ENCODE data around the gene CRLF2. TPM values are rescaled to one million over a fixed set of nuclear protein-coding genes. Genes with fewer than 3 reads are reported as not detected.
"Not testable (repeated sequence)": the region's sequence is repeated elsewhere in the genome, so short reads cannot be mapped to it uniquely, and the experiment has no call there.

CRLF2 gene
- total RNA-seq, 2 donors from 2014 or later = not detected

GRCh38 chrX:1205681-1206611 is 6.5 kb downstream of the CRLF2 start:
- 3% methylated on average over 33 of the region's 33 CpGs for WGBS

GRCh38 chrX:1202251-1202650 is 10.2 kb downstream of the CRLF2 start:
- no peak for DNase-seq (ENCODE audit: low spot score)
- H3K4me3 ChIP-seq = no peak overlapping the region
- H3K27me3 ChIP-seq (replicated peaks; ENCODE audit: insufficient read depth) = no peaks in the 10 kb centered on the region
- no peaks in the 10 kb centered on the region for H3K36me3 ChIP-seq
- intact Hi-C loops (cut with DNase I) = no loop called here
- 88% methylated on average over 21 of the region's 21 CpGs for WGBS
- H3K4me1 ChIP-seq (replicated peaks) = no peaks in the 10 kb centered on the region
- H3K27ac ChIP-seq = no peak overlapping the region
- TF ChIP-seq POLR2A (IDR thresholded peaks at IDR 0.05) (no peak), CTCF (IDR thresholded peaks at IDR 0.05) (no peak), POLR2AphosphoS5 (IDR thresholded peaks at IDR 0.05) (no peak)
- H3K9me3 ChIP-seq = no peaks in the 10 kb centered on the region

More at GRCh38 chrX:1205681-1206611, 6.5 kb downstream of the CRLF2 start:
- Histone ChIP-seq H3K9me3 (no peaks in the 10 kb centered on the region), H3K27me3 (replicated peaks; ENCODE audit: insufficient read depth) (no peaks in the 10 kb centered on the region), H3K4me3 (peak overlapping the region in 1 of 2 donors; percentile 10), H3K36me3 (no peaks in the 10 kb centered on the region), H3K4me1 (replicated peaks) (no peaks in the 10 kb centered on the region), H3K27ac (no peak overlapping the region)
- TF ChIP-seq POLR2AphosphoS5 (IDR thresholded peaks at IDR 0.05) (peak; percentile 50), POLR2A (IDR thresholded peaks at IDR 0.05) (no peak)
- intact Hi-C loops (cut with DNase I) = no loop called here
- DNase-seq (ENCODE audit: low spot score) = no peak

- Histone ChIP-seq H3K27ac (no peak overlapping the region), H3K4me1 (replicated peaks) (no peaks in the 10 kb centered on the region), H3K9me3 (no peaks in the 10 kb centered on the region), H3K36me3 (no peaks in the 10 kb centered on the region), H3K4me3 (no peak overlapping the region), H3K27me3 (replicated peaks; ENCODE audit: insufficient read depth) (no peaks in the 10 kb centered on the region)
- WGBS = 83% methylated on average over 10 of the region's 10 CpGs
- no peak for DNase-seq (ENCODE audit: low spot score)
- TF ChIP-seq CTCF (IDR thresholded peaks at IDR 0.05) = no peak
- TF ChIP-seq POLR2AphosphoS5 (IDR thresholded peaks at IDR 0.05) = no peak
- no peak for TF ChIP-seq POLR2A (IDR thresholded peaks at IDR 0.05)
- intact Hi-C loops (cut with DNase I) = no loop called here
These were observed 16.0 kb downstream of the CRLF2 start for GRCh38 chrX:1196436-1196835.

GRCh38 chrX:1192196-1192595 is 20.3 kb downstream of the CRLF2 start:
- 85% methylated on average over 8 of the region's 8 CpGs for WGBS
- H3K27ac ChIP-seq = not testable (repeated sequence)

GRCh38 chrX:1190596-1191145 is 21.8 kb downstream of the CRLF2 start:
- intact Hi-C loops (cut with DNase I) = no loop called here
- Histone ChIP-seq H3K4me1 (replicated peaks) (no peaks in the 10 kb centered on the region), H3K27me3 (replicated peaks; ENCODE audit: insufficient read depth) (no peaks in the 10 kb centered on the region), H3K27ac (no peak overlapping the region), H3K36me3 (no peaks in the 10 kb centered on the region), H3K4me3 (no peak overlapping the region), H3K9me3 (no peaks in the 10 kb centered on the region)
- DNase-seq (ENCODE audit: low spot score) = no peak
- WGBS = 84% methylated on average over 18 of the region's 18 CpGs
- no peak for TF ChIP-seq POLR2AphosphoS5 (IDR thresholded peaks at IDR 0.05)

More at GRCh38 chrX:1192196-1192595, 20.3 kb downstream of the CRLF2 start:
- H3K9me3 ChIP-seq; H3K4me1 ChIP-seq (replicated peaks); DNase-seq (ENCODE audit: low spot score); H3K4me3 ChIP-seq; intact Hi-C loops (cut with DNase I); H3K36me3 ChIP-seq; H3K27me3 ChIP-seq (replicated peaks; ENCODE audit: insufficient read depth): not testable (repeated sequence)

GRCh38 chrX:1185561-1185960 is 26.9 kb downstream of the CRLF2 start:
- TF ChIP-seq CTCF (IDR thresholded peaks at IDR 0.05) = no peak
- no peak for TF ChIP-seq POLR2A (IDR thresholded peaks at IDR 0.05)
- no peak for TF ChIP-seq POLR2AphosphoS5 (IDR thresholded peaks at IDR 0.05)
- whole genome bisulfite sequencing = 63% methylated on average over 10 of the region's 10 CpGs
- no peak overlapping the region for H3K27ac ChIP-seq
- no peaks in the 10 kb centered on the region for H3K4me1 ChIP-seq (replicated peaks)
- no peaks in the 10 kb centered on the region for H3K36me3 ChIP-seq
- no peaks in the 10 kb centered on the region for H3K9me3 ChIP-seq
- H3K4me3 ChIP-seq = no peak overlapping the region
- no peaks in the 10 kb centered on the region for H3K27me3 ChIP-seq (replicated peaks; ENCODE audit: insufficient read depth)
- no peak for DNase-seq (ENCODE audit: low spot score)
- intact Hi-C loops (cut with DNase I) = no loop called here
